HG02571 (cell line): ENCODE data around the gene ANTXR1.

Source experiments
- ATAC-seq: cut with Tn5 transposase; IDR thresholded peaks from one replicate; pipeline ENCODE4 v1.9.1; 2021; ENCODE audit warnings: mild to moderate bottlenecking, moderate library complexity; ENCODE audit not compliant: unreplicated experiment

The ANTXR1 gene

DNA sequence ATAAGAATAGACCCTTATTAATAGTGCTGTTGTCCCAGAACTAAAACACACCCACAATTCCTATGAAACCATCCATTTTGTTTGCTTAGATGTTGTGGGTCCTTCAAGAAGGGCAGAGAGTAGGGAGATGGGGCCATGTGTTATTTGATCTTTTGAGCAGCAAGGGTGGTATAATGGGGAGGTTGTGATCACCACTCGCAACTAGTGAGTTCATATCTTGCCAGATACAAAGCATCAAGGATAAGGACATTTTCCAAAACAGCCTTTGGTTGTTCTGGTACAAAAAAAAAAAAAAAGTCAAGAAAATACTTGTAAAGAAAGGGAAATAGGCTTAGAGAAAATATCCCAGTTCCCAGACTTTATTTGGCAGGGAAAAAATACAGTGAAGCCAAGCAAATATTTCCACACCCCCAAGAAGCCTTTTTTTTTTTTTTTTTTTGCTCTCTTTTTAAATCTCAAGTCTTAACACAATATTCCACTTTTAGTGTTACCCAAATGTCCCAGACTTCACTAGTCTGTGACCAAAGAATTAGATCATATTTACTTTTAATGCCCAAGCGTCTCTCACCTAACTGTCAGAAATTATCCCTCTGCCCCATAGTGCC lies 54.1 kb downstream of the ANTXR1 start:
- ATAC-seq = no peak

DNA sequence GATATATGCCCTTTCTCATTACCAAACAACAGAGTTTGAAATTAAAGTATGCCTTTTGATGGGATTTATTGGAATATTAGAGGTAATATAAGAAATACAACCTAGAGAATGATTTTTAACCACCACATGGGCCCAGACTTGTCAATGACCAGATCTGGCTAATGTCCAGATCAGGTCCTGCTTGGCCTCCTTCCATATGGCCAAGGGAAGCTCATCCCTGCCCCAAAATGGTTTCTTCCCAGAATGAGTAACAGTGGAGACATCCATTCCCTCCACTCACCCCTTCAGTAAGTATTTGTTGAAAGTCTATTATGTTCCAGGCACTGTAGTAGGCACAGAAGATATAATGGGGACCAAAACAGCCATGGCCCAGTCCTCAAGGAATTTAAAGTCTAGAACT lies 54.9 kb downstream of the ANTXR1 start:
- no peak for ATAC-seq

DNA sequence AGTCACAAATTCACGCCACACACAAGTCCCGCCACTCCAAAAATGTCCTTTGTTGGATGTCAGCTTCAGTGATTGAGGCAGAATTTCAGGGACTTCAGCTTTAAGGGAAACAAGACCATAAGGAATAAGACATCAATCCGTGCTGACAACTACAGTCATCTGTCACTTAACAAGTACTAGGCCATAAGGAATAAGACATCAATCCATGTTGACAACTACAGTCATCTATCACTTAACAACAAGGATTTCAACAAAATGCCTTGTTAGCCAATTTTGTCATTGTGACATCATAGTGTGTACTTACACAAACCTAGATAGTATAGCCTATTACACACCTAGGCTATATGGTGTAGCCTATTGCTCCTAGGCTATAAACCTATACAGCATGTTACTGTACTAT lies 58.0 kb downstream of the ANTXR1 start:
- ATAC-seq = no peak

DNA sequence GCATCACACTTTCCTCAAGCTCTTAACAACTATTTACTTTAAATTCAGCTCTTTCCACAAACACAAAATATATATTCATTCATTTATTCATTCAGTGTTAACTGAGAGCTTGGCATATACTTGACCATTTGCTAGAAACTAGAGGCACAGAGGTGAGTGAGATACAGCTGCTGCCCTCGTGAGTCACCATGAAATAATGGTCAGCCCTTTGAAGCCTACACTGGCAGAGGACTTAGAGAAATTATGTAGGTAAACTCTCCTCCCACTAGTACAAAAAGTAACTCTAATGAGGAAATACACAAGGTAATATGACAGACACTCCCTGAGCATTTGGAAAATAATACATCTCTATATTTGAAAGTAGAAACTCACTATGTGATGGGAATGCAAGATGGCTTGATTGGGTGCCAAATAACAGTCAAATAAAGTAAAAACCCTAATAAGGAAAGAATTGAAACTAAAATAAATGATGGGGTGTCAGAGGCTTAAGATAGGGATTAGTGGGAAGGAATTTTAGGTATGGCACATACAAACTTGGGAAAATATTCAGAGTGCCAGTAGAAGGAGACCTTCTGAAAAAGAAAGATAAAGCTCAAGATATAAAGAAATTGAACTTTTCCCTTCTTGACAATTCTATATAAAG lies 61.1 kb downstream of the ANTXR1 start:
- ATAC-seq = no peak

DNA sequence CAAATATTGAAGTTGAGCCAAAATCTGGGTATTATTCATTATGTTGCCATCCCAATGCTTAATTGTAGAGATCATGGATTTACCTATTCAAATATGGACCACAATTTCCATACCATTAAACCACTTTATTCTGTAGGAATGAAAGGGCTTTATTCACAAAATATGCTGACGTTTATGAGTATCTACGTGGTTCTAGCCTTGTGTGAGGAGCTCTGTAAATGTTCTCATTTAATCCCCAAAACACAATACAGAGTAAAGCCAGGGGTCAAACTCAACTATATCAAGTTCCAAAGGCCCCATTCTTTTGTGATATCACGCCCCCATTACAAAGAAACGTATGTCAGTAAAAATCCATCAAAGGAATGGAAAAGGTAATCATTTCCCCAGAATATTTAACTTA lies 61.9 kb downstream of the ANTXR1 start:
- no peak for ATAC-seq

DNA sequence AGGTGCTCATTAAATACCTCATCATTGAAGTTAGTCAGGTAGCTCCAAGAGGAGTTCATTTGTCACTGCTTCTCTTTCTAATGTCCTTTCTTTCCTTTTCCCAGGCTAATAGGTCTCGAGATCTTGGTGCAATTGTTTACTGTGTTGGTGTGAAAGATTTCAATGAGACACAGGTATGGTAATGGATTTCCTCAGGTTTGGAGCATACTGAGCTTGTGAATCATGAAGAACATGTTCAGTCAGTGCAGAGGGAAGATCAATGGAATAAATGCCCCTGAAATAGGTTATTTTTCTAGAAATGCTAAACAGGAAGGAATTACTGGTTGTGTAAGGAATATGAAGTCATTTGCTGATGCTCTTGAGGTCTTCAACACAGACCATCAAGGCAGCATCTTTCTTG lies 62.5 kb downstream of the ANTXR1 start:
- no peak for ATAC-seq

DNA sequence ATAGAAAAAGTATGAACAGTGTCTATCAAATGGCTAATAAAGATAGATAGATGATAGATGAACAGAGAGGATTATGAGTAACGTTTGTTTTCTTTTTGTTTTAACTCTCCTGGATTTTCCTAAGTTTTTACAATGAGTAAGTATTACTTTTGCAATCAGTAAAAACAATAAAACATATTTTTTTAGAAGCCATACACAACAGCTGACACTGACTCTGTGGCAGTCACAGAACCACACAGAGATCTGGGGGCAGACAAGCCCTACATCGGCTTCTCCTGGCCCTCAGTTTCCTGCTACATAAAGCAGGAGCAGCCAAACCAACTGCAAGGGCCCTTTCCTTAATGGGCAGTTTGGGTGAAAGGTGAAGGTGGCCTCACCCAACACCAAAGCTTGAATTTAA lies 63.6 kb downstream of the ANTXR1 start:
- no peak for ATAC-seq

DNA sequence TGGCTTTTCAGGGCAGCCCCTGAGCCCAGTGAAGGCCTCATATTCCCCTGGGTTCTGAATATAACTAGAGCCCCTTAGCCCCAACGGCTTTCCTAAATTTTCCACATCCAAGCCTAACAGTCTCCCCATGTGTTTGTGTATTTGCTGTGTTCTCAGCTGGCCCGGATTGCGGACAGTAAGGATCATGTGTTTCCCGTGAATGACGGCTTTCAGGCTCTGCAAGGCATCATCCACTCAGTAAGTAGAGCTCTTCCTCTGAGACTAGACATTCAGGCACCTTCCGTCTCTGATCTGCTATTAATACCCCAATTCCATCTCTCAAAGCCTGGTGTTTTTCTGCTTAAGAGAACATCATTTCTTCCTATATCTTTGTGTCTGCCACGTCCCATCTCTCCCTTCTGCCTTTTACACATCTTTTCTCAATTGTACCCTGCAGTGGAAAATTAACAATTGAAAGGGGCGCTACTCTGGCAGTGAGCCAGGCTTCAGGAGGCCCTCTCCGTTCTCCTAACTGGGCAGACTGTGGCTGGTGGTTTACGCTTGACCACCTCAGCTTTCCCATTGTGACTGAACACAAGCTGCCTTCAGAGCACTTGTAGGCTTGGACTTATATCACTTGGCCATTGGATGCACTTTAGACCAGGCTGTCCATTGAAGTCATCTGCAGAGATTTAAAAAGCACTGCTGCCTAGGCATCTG lies 64.4 kb downstream of the ANTXR1 start:
- ATAC-seq = no peak

DNA sequence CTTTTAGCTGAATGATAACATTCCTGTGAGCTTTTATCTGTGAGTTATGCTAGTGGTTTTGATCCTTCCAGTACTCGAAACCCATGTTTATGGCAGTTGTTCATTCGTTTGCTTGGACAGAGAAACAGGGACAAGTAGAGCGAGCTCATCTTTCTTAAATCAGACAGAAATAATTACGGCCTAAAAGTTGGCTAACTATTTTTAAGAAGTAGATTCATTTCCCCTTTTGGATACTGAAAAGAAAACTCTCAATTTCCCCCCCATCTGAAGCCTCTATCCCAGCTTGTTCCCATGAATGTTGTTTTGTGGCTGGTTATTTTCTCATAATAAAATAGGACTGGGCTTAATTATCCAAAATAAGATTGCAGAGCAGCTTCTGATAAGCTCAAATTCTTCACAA lies 67.1 kb downstream of the ANTXR1 start:
- no peak for ATAC-seq

DNA sequence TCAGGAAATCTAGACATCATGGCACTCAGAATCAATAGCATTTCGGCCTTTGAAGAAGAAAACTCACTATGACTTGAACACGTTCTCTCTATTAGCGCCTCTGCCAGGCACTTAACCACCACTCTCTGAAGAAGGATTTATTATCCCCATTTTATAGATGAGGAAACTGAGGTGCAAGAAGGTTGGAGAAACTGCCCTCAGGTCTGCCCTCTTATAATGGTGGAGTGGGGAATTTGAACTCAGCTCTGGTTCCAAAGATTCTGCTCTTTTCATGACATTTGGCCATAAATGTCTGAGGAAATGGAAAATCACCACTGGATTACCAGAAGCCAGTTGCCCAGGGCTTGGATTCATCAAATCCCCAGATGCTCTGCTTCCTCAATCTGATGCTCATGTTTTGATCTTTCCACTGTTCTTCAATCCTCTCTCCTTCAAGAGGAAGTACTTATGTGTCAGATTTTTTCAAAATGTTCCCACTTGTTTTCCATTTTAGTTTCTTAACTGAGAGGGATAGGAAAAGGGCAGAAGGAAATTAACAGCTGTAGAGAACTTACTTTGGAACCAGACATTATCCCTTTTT lies 68.1 kb downstream of the ANTXR1 start:
- no peak for ATAC-seq

DNA sequence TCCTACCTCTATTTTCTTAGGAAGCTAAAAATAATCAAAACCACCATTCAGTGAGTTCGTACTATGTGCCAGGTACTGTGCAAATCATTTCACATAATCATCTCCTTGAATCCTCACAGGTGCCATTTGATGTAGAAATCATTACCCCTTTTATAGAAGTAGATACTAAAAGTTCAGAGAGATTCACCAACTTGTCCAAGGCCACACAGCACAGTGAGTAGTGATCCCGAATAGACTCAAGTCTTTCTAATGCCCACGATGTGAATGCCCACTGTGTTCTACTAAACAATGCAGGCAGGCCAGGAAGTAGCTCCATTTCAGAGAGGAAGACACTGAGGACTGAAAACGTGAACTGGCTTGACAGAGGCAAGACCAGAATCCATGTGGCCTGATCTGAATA lies 68.8 kb downstream of the ANTXR1 start:
- no peak for ATAC-seq

DNA sequence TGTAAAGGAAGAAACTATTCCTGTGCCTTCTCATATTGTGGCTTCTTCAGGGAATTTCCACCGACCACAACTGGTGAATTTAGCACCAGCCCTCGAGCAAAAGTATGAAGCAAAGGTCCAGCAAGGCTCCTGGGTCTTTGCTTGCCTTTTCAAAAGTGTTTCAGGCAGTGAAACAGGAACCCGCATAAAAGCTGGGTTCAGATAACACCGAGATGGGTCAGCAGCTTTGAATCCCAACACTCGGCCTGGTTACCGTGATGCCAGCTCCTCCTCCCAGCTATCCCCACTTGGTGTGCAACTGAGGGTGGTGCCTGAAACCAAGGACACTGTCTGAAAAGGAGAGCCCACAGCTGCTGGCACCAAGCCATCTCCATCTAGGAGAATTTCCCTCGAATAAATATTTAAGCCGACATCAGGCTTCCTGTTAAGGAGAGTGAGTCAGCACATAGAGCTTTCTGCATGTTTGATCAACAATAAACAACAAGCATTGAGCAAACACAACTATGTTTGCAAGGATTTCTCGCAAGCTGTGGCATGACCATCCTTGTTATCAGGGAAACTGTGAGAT lies 69.5 kb downstream of the ANTXR1 start:
- no peak for ATAC-seq

DNA sequence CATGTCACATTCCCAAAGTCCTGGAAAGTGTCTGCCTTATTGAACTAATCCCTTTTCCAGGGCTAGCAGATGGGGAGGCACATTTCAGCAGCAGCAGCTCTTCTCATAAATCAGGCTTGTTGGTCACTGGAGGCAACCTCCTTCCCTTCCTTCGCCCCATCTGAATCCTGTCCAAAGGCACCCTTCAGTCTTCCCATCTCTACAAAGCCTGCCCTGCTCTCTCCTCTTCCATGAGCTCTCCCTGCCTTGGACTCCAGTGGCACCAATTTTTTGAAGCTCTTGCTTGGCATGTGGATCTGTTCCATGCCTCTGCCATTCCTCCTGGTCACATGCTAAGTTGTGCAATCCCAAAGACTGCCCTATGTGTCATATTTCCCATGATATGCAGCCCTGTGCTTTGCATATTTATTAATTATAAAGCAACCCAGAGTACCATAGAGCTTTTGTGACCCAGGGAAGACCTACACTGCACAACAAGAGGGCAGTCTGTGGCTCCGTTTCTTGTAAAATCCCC lies 70.3 kb downstream of the ANTXR1 start:
- ATAC-seq = no peak

DNA sequence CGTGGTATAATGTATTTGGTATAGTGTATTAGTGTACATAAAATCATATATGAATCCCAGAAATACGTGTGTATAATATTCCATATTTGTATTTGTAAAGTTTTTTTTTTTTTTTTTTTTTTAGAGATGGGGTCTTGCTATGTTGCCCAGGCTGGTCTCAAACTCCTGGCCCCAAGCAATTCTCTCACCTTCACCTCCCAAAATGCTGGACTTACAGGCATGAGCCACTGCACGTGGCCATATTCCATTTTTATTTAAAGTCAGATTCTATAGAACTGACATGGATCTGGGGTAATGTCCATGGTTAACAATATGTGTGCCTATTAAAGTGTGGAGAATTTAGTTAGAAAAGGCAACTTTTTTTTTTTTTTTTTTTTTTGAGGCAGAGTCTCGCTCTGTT lies 71.5 kb downstream of the ANTXR1 start:
- ATAC-seq = no peak

DNA sequence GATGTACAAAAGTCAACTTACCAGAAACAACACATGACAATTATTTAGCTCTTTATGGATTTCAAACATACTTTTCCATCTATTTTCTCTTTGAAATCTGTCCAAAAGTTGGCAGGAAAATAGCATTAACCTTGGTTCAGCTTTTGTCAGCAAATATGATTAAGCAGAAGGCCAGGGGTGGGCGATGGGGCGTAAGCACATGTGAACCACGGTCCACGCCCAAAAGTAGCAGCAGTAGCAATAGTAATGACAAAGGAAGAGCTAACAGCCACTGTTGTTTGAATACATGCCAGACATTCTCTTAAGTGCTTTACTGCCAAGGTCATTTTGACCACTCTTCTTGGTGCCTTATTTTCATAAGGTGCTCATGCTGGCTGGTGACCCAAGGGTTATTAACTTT lies 73.5 kb downstream of the ANTXR1 start:
- no peak for ATAC-seq

DNA sequence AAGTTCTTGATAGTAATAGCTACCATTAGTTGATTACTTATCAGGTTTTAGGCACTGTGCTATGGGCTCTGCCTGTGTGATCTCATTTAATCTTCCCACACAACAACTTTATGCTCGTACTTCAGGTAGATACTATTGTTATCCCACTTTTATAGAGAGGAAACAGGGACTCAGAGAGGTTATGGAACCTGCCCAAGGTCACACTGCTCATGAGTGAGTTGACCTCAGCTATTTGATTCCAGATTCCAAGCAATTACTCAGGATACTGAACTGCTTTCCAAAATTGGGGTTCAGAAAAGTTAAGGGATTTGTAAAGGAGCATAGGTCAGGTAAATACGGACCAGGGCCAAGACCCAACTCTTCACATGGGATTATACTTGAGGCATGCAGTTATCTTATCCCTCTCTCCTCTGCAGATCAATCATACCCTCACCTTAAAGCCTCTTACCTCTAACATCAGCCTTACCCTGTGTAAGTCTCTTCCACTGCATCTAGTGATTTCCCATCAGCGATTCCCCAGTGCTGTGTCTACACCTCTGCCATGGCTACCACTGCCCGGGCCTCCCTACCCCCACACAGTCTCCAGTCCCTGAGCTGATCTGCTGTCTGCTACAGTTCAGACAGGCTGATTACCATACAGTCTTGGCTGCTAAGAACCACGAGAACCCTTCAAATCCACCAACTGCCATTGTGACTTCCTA lies 74.4 kb downstream of the ANTXR1 start:
- no peak for ATAC-seq

DNA sequence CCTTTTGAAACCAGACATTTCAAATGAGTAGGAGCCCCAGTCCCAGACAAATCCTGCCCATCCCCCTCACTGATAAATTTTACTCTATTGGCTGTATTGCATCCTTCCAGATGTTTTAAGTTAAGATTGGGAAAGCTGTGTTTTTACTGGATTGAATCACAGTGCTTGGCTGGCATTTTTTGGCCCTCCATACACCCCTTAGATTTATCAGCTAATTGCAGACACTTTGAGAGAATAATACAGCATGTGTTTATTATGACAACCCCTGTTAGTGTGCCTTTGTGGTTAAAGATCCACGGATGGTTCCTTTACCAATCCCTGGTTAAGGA lies 74.9 kb downstream of the ANTXR1 start:
- ATAC-seq = no peak

DNA sequence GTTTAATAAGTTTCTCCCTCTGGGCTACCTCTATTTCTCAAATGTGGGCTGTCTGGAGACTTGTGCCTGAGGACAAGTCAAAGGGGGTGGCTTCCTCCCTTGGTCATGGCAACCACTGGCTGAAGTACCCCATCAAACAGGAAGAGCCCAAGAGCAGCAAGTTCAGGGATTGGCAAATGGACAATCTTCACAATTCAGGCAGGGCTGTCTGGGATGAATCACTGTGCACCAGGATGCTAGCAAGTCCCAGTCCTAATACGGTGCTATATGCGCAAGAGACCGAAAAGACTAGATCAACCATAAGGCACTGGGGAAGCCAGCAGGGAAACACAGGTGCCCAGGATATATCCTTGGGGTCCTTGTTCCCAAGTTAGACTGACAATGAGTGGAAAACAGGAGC lies 75.5 kb downstream of the ANTXR1 start:
- no peak for ATAC-seq

DNA sequence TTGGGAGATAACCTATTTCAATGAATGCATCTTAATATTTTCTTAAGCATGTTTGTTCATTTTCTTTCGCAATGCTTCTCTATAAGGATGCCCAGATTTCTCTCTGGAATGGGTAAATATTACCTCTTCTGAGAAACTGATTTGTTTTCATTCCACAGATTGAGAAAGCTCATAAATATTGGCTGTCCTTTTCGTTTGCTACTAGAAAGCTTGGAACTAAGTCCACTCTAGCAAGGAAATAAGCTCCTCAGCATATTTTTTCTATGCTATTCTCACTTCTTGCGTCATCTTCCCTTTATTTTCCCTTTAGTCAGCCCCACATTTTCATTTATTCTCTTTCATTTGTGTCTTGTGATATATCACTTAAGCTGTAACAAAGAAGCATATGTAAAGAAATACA lies 76.3 kb downstream of the ANTXR1 start:
- ATAC-seq = no peak

DNA sequence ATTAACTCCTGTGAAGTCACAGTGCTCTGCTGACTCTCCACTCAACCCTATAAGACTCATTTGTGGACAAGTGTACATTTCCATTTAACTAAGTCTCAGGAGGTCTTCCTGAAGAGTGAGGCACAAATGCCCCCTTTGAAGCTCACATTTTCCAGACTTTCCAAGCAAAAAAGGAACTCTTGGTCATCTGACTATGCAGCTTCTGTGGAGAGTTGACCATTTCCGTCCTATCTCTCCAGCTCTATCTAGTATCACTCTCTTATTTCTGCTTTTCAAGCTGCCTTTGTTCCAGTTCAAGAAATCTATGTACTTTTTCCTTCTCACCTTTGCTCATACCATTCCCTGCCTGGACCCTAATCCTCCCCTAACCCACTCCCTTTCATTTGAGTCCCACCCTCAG lies 77.0 kb downstream of the ANTXR1 start:
- ATAC-seq = no peak

DNA sequence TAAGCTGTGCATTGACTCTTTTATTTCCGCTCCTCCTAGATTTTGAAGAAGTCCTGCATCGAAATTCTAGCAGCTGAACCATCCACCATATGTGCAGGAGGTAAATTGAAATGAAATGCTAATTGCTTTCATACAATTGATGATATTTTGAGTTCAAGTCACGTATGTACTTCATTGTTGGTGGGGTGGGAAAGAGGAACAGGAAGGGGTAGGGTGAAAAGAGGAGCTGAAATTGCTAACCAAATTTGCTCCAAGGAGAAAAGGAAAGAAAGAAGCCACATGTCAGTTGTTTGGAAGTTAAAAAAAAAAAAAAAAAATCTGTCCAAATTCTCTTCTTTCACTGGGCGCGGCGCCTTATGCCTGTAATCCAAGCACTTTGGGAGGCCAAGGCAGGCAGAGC lies 77.8 kb downstream of the ANTXR1 start:
- ATAC-seq = no peak
